Measurements from ENCODE around the gene LIPT1.
A peak's percentile ranks its signal among the peaks of the same experiment; 100 is the strongest.
"Not testable (repeated sequence)": the region's sequence is repeated elsewhere in the genome, so short reads cannot be mapped to it uniquely, and the experiment has no call there.

LIPT1 gene

GRCh38 chr2:99154643-99155536 lies at the start of gene LIPT1, which contains the start of gene TSGA10:
Gene LIPT1, plus strand, starts transcription at chr2:99154967. Its CDS starts 6,991 bp downstream, at chr2:99161958.
Gene TSGA10, minus strand, starts transcription at chr2:99154942. Its CDS starts 45,503 bp downstream, at chr2:99109439.
- DNase-seq (ENCODE audit: low read depth in 2 of 2, low spot score in 1 of 2): peak; percentile 76 to 85

GRCh38 chr2:99106913-99107312 lies 47.9 kb upstream of the LIPT1 start:
- no peak for DNase-seq (ENCODE audit: low read depth in 2 of 2, low spot score in 1 of 2)

GRCh38 chr2:99111236-99111635 lies 43.5 kb upstream of the LIPT1 start:
- no peak for DNase-seq (ENCODE audit: low read depth in 2 of 2, low spot score in 1 of 2)

GRCh38 chr2:99111945-99112344 lies 42.8 kb upstream of the LIPT1 start:
- no peak for DNase-seq (ENCODE audit: low read depth in 2 of 2, low spot score in 1 of 2)

- no peak for DNase-seq (ENCODE audit: low read depth in 2 of 2, low spot score in 1 of 2)
These were observed 42.1 kb upstream of the LIPT1 start for GRCh38 chr2:99112617-99113016.

GRCh38 chr2:99127981-99128380 lies 26.8 kb upstream of the LIPT1 start:
- no peak for DNase-seq (ENCODE audit: low read depth in 2 of 2, low spot score in 1 of 2)

- not testable (repeated sequence) for DNase-seq (ENCODE audit: low read depth in 2 of 2, low spot score in 1 of 2)
These were observed 19.7 kb upstream of the LIPT1 start for GRCh38 chr2:99135044-99135556.

- no peak for DNase-seq (ENCODE audit: low read depth in 2 of 2, low spot score in 1 of 2)
These were observed 15.8 kb upstream of the LIPT1 start for GRCh38 chr2:99139003-99139402.

GRCh38 chr2:99140056-99140859 lies 14.5 kb upstream of the LIPT1 start:
- no peak for DNase-seq (ENCODE audit: low read depth in 2 of 2, low spot score in 1 of 2)

- no peak for DNase-seq (ENCODE audit: low read depth in 2 of 2, low spot score in 1 of 2)
These were observed 14.0 kb upstream of the LIPT1 start for GRCh38 chr2:99140860-99141109.

- DNase-seq (ENCODE audit: low read depth in 2 of 2, low spot score in 1 of 2): peak; percentile 94
These were observed 13.4 kb upstream of the LIPT1 start, which contains the start of gene C2orf15 for GRCh38 chr2:99141110-99142108. Gene C2orf15, plus strand, starts transcription at chr2:99141707. Its CDS starts 8,852 bp downstream, at chr2:99150559.

GRCh38 chr2:99150706-99151105 lies 4.1 kb upstream of the LIPT1 start:
- no peak for DNase-seq (ENCODE audit: low read depth in 2 of 2, low spot score in 1 of 2)

GRCh38 chr2:99152199-99152895 lies 2.4 kb upstream of the LIPT1 start:
- no peak for DNase-seq (ENCODE audit: low read depth in 2 of 2, low spot score in 1 of 2)

- no peak for DNase-seq (ENCODE audit: low read depth in 2 of 2, low spot score in 1 of 2)
These were observed 704 bp upstream of the LIPT1 start for GRCh38 chr2:99153921-99154604.

- DNase-seq (ENCODE audit: low read depth in 2 of 2, low spot score in 1 of 2): no peak
These were observed 2.1 kb downstream of the LIPT1 start for GRCh38 chr2:99156891-99157290.

GRCh38 chr2:99158599-99158998 lies 3.8 kb downstream of the LIPT1 start:
- no peak for DNase-seq (ENCODE audit: low read depth in 2 of 2, low spot score in 1 of 2)

GRCh38 chr2:99159594-99159993 lies 4.8 kb downstream of the LIPT1 start:
- DNase-seq (ENCODE audit: low read depth in 2 of 2, low spot score in 1 of 2): no peak

GRCh38 chr2:99166218-99166617 lies 11.5 kb downstream of the LIPT1 start:
- no peak for DNase-seq (ENCODE audit: low read depth in 2 of 2, low spot score in 1 of 2)

GRCh38 chr2:99169534-99169933 lies 14.8 kb downstream of the LIPT1 start:
- no peak for DNase-seq (ENCODE audit: low read depth in 2 of 2, low spot score in 1 of 2)

Measured in stimulated activated CD8-positive, alpha-beta memory T cell treated with anti-CD3 and anti-CD28 coated beads, Interleukin-4, amount 100 ng/mL, for 1 hour (primary cell).